ENCODE data around the gene F11R.

DNA sequence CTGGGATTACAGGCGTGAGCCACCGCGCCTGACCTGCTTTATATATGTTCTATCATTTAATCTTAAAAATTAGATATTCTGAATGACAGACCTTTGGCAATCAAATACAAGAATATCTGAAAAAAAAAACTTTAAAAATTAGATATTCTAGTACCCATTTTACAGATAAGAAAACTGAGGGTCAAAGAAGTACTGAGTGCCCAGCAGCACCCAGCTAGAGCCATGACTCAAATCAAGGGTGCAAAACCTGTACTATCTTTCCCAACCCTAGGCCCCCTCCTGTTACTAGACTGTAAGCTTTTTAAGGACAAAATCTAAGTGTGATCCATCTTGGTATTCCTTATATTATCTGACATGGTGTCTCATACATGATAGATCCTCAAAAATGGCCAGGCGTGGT lies 40.5 kb upstream of the F11R start:
- TF ChIP-seq CTCF (IDR thresholded peaks at IDR 0.05), result no peak
- TF ChIP-seq EZH2 (IDR thresholded peaks at IDR 0.05; ENCODE audit: borderline replicate concordance, insufficient read depth, low read depth, low read length, poor library complexity, severe bottlenecking), result no peak
